ENCODE data around the gene OBSCN.

- TF ChIP-seq, protein P1, sequence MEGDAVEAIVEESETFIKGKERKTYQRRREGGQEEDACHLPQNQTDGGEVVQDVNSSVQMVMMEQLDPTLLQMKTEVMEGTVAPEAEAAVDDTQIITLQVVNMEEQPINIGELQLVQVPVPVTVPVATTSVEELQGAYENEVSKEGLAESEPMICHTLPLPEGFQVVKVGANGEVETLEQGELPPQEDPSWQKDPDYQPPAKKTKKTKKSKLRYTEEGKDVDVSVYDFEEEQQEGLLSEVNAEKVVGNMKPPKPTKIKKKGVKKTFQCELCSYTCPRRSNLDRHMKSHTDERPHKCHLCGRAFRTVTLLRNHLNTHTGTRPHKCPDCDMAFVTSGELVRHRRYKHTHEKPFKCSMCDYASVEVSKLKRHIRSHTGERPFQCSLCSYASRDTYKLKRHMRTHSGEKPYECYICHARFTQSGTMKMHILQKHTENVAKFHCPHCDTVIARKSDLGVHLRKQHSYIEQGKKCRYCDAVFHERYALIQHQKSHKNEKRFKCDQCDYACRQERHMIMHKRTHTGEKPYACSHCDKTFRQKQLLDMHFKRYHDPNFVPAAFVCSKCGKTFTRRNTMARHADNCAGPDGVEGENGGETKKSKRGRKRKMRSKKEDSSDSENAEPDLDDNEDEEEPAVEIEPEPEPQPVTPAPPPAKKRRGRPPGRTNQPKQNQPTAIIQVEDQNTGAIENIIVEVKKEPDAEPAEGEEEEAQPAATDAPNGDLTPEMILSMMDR (conservative IDR thresholded peaks at IDR 0.05; ENCODE audit: low read depth, low read length): no peak
- no peak for TF ChIP-seq RAD21 (IDR thresholded peaks at IDR 0.05; ENCODE audit: low read length)
- TF ChIP-seq POLR2A (IDR thresholded peaks at IDR 0.05; ENCODE audit: low read depth, low read length): no peak
- no peak for TF ChIP-seq CHD1 (IDR thresholded peaks at IDR 0.05; ENCODE audit: low read depth, low read length)
- no peak for TF ChIP-seq RFX5 (IDR thresholded peaks at IDR 0.05; ENCODE audit: low read depth, low read length)
- TF ChIP-seq, protein P2, sequence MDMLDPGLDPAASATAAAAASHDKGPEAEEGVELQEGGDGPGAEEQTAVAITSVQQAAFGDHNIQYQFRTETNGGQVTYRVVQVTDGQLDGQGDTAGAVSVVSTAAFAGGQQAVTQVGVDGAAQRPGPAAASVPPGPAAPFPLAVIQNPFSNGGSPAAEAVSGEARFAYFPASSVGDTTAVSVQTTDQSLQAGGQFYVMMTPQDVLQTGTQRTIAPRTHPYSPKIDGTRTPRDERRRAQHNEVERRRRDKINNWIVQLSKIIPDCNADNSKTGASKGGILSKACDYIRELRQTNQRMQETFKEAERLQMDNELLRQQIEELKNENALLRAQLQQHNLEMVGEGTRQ (IDR thresholded peaks at IDR 0.05; ENCODE audit: low read depth, low read length): no peak
- TF ChIP-seq NFE2L2 (IDR thresholded peaks at IDR 0.05; ENCODE audit: low read depth, low read length): no peak
- TF ChIP-seq MXI1 (IDR thresholded peaks at IDR 0.05; ENCODE audit: borderline replicate concordance, low read depth, low read length): no peak
- no peak for TF ChIP-seq CEBPB (IDR thresholded peaks at IDR 0.05; ENCODE audit: low read depth, low read length)
- no peak for TF ChIP-seq FOS (IDR thresholded peaks at IDR 0.05; ENCODE audit: low read depth, low read length)
- TF ChIP-seq MAFK (IDR thresholded peaks at IDR 0.05; ENCODE audit: low read depth, low read length): no peak
- TF ChIP-seq BHLHE40 (IDR thresholded peaks at IDR 0.05; ENCODE audit: low read depth, low read length): no peak
- no peak for TF ChIP-seq MAZ (IDR thresholded peaks at IDR 0.05; ENCODE audit: borderline replicate concordance, low read depth, low read length)
- TF ChIP-seq, protein P3, sequence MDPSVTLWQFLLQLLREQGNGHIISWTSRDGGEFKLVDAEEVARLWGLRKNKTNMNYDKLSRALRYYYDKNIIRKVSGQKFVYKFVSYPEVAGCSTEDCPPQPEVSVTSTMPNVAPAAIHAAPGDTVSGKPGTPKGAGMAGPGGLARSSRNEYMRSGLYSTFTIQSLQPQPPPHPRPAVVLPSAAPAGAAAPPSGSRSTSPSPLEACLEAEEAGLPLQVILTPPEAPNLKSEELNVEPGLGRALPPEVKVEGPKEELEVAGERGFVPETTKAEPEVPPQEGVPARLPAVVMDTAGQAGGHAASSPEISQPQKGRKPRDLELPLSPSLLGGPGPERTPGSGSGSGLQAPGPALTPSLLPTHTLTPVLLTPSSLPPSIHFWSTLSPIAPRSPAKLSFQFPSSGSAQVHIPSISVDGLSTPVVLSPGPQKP (IDR thresholded peaks at IDR 0.05; ENCODE audit: borderline replicate concordance, low read depth, low read length): no peak
Measured at GRCh38 chr1:228218513-228219244, 10.8 kb downstream of the OBSCN start.
